Measurements from ENCODE around the gene FLNB.
"Not testable (repeated sequence)": the region's sequence is repeated elsewhere in the genome, so short reads cannot be mapped to it uniquely, and the experiment has no call there.

Gene FLNB

DNA sequence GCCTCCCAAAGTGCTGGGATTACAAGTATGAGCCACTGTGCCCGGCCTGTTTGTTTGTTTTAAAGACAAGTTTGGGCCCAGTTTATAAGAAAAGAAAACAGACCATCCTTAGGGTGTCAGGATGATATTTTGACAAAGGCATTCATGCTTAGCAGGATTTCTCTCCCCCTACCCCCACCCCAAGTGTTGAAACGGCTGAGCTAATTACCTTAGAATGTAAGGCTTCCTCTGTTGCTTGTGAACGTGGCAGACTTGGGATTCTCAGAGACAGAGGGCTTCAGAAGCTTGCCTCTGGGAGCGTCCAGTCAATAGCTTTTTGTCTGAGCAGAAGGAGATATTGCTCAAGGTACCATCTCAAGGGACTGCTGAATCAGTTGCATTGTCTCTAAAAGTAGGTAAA lies 24.0 kb downstream of the FLNB start:
- DNase-seq (ENCODE audit: low read depth, low spot score) = no peak

DNA sequence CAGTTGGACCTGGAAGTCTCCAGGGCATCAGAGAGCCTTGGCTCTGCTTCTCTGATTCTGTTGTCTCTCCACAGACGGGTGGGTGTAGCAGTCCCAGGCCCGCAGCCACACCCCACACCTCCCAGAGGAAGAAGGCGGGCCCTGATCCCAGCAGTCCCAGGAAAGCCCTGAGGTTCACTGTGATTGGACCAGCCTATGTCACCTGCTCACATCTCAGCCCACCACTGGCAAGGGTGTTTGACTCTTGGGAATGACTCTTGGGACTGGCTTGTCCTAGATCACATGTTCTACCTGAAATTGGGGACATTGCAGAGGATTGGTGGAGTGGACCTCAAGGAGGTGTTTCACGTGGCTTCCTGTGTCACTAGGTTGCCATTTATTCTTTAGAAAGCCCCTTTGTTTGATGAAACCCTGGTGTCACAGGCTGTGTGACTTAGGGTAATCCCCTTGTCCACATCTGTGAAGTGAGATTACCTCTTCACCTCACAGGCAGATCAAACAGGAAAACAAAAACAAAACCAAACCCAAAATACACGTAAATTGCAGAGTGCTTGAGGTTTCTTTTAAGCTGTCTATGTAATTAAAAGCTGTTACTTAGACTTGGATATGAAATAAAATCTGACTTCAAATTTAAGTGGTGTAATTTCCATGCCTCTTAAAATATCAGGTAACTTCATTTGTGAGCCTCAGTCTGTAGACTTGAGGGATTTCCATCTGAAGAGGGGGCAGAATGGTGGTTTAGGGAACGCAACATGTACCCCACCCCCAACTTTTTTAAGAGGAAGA lies 26.7 kb downstream of the FLNB start:
- DNase-seq (ENCODE audit: low read depth, low spot score) = no peak

DNA sequence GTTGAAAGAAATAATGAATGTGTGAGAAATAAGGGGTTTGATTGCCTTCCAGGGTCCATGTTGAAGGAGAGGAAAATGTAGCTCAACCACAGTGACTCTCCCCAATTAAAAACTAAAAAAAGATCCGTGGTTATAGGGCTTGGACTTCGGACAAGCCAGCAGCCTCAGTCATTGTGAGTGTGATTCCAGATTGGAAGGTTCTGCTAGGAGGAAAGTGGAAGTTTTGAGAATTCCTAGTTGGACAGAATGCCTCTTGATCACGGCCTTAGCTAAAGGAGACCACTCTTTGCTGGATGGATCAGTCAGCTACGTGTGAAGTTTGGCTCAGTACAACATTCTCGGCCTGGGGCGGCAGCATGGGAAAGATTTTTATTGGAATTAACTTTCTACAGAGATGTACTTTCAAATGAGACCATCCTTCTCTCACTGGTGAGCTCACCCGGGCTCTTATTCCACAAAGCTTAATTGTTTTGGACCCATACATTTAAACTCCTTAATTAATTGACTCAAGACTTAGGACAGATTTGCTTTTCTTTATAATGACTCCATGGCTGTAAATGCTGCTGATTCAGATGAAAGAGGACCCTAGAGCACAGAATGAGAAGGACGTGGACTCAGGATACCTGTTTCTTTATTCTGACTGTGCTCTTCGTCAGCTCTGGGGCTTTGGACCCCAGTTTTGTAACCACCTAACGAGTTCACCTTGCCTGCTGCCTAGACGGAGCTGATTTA lies 27.5 kb downstream of the FLNB start:
- no peak for DNase-seq (ENCODE audit: low read depth, low spot score)

DNA sequence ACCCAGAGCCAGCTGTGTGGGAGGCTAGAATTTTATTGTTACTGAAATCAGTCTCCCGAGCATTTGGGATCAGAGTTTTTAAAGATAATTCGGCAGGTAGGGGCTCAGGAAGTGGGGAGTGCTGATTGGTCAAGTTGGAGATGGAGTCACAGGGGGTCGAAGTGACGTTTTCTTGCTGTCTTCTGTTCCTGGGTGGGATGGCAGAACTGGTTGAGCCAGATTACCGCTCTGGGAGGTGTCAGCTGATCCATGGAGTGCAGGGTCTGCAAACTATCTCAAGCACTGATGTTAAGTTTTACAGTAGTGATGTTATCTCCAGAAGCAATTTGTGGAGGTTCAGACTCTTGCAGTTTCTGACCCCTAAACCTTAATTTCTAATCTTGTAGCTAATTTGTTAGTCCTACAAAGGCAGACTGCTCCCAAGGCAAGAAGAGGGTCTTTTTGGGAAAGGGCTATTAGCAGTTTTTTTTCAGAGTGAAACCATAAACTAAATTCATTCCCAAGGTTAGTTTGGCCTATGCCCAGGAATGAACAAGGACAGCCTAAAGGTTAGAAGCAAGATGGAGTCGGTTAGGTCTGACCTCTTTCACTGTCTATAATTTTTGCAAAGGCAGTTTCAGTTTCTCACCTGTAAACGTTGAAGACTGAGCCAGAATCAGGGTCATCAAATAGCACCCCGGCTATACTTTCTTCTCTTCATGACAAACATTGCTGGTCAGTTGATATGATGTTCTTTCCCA lies 28.2 kb downstream of the FLNB start:
- no peak for DNase-seq (ENCODE audit: low read depth, low spot score)

DNA sequence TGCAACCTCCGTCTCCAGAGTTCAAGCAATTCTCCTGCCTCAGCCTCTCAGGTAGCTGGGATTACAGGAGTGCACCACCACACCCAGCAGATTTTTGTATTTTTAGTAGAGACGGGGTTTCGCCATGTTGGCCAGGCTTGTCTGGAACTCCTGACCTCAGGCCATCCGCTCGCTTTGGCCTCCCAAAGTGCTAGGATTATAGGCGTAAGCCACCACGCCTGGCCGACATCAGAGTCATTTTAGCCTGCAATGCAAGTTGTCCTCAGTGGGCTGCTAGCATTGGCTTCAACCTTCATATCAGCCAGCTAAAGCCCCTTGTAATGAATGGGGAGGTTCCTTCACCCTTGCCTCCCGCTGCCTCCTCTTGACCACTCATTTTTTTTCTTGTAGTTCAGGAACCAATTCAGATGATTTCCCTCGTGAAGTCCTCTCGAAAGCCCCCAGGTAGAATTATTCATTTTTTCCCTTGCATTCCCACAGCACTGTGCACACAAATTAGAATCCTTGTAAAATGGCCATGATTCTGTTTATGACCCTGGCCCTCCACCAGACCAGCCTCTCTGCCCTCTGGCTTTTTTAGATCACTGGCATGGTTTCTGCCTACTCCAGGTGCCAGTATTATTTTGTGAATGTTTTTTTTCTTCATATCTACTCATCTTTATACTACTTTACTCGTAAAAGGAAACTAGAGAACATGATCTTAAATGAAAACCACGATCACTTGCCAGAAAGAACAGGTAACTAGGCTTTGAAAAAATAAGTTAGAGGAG lies 29.1 kb downstream of the FLNB start:
- no peak for DNase-seq (ENCODE audit: low read depth, low spot score)

DNA sequence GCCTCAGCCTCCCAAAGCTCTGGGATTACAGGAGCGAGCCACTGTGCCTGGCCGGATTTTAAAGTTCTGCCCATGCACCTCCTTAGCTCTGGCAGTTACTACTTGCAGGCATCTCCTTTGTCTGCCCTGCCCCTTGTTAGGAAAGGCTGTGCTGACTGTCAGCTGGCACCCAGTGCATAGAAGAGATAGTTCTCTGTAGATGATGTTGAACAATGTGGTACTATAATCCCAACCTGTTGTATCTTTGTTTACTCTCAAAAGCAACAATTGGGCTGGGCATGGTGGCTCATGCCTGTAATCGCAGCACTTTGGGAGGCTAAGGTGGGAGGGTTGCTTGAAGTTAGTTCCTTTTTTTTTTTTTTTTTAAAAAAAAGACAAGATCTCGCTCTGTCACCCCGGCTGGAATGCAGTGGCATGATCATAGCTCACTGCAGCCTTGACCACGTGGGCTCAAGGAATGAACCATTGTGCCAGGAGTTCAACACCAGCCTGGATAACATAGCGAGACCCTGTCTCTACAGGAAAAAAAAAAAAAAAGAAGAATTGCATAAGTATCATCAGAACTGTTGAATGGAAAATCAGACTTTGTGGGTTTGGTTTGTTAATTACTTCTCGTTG lies 30.6 kb downstream of the FLNB start:
- DNase-seq (ENCODE audit: low read depth, low spot score) = no peak

DNA sequence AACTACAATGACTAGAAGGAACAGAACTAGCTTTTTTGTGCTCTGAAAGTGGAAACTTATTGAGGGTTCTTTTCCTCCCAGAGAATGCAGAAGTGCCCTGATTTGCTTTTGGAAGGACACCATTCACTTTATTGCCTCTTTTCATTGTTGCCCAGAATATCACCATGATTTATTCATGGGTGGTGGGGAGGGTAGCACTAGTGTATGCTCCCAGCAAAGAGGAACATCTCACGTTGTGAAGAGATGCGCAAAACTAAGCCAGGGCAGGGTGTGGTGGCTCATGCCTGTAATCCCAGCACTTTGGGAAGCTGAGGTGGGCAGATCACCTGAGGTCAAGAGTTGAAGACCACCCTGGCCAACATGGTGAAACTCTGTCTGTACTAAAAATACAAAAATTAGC lies 31.4 kb downstream of the FLNB start:
- no peak for DNase-seq (ENCODE audit: low read depth, low spot score)

DNA sequence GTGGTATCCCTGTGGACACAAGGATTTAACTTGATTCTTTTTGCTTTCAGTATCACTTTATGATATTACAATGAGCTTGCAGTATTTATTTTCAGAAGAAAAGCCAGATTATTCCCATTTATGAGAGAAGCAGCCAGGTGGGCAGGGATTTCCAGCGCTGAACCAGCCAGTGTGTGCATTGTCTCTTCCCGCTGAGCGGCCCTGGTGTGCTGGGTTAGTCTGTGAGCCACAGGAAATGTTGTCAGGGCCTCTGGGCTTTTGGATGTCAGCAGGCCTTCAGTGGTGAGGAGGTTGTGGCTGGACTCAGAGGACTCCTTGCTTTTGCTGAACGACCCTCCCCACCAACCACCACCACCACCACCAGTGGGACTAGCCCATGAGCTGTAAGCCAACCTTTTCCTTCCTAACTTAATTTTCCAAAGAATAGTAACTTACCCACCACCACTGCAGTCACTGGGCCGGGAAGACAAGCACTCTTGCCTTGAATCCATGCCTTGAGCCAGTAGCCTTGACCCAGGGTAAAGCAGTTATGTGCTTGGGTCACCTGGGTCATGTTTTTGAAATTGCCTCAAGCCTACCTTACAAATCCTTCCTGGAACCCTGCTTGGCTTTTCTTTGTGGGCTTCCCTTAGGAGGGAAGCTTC lies 33.1 kb downstream of the FLNB start:
- no peak for DNase-seq (ENCODE audit: low read depth, low spot score)

DNA sequence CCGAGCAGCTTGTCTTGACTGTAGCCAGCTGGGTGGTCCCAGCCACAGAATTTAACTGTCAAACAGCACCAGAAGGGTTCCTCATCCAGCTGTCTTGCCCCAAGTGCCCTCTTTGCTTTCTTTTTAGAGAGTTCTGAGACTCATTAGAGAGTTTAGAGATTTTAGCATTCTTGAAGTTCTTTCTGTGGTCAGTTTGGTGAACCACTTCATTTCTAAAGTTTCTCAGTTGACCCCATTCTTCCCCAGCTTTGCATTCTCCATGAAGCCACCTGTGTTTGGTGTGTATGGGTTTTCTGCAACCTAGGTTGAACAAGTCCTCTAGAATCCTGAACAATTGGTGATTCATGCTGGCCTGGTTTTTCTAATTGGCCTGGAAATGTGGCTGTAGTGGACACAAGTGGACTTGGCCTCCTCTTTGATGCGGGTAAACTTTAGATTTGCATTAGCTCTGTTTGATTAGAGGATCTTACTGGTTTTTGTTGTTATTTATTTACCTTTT lies 33.7 kb downstream of the FLNB start:
- DNase-seq (ENCODE audit: low read depth, low spot score) = no peak

DNA sequence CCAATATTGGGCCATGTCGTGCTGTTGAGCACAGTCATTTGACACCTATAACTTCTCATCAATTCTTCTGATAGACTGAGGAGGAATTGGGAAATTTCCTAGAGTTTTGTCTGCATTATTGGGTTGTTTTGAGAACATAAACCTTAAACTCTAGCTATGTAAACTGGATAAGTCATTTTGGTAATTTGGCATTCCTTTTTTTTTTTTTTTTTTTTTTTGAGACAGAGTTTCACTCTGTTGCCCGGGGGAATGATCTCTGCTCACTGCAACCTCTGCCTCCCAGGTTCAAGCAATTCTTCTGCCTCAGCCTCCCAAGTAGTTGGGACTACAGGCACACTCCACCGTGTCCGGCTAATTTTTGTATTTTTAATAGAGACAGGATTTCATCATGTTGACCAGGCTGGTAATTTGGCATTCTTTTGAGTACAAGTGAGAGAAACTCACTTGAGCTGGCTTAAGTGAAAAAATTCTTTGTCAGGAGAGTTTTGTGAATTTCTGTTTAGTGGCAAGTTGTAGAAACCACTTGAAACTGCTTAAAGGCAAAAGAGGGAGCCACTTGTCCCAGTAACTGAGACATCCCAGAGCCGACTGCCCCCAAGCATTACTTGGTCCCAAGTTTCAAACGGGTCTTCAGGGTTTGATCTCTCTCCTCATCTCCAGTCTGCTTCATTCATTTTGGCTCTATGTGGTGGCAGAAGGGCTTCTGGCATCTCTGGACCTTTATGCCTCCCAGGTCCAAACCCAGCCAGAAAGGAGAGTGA lies 34.9 kb downstream of the FLNB start:
- no peak for DNase-seq (ENCODE audit: low read depth, low spot score)

DNA sequence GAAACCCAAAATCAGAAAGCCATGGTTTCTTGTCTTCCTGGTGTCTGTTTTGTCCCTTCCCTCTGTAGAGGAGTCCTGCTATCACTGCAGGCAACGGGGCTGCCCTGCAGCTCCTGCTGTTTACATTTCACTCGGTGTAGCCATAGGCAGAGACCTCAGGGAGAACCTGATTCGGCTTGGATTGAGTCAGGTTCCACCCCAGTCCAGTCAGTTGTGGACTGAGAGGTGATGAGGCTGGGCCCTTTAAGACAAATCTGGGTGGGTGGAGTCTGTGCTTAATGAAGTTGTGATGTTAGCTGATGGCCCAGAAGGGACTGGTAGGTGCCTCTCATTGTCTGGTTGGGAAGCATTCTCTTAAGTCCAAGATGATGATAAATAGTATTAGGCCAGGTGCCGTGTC lies 35.7 kb downstream of the FLNB start:
- DNase-seq (ENCODE audit: low read depth, low spot score) = no peak

DNA sequence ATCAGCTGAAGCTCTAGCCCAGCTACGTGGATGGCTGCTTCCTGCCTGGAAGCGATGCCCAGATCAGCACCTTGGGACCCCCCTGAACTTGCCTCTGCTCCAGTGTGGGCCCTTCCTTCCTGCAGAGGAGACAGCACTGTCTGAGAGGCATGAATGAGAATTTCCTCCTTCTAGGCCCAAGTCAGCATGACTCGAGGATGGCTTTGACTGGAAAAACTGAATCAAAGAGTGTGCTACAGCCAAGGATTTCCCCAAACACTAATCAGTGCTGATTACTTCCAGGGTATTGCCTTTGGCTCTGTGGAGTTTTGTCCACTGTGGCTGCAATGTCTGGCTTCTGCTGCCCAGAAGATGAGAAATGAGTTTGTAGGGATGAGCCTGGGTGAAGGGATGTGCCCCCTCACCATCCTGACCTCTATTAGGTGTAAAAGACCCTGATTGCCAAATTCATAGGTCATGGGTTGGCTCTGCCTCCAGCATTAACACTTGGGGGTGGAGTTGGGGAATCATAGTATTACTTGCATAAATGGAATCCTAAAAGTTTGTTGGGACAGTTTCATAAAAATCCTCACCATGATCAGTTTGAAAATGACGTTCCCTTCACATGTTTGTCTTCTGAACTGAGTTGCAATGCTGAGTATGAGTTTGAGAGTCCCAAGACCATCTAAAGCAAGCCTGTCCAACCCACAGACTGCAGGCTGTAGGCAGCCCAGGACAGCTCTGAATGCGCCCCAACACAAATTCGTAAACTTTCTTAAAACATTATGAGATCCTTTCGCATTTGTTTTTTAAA lies 36.7 kb downstream of the FLNB start:
- no peak for DNase-seq (ENCODE audit: low read depth, low spot score)

DNA sequence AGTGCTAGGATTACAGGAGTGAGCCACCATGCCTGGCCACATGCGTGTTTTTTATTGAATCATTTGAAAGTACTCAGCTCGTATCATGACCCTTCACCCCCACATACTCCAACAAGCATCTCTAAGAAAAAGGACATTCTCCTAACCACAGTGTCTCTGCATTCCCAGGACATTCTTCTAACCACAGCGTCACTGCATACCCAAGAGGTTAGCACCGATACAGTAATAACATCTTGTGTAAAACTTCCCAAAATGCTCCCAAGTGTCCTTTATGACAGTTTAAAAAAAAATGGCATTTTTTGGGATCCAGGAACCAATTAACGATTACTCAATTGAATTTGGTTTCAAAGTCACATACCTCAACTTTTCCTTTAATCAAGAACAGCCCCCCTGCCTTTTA lies 39.6 kb downstream of the FLNB start:
- DNase-seq (ENCODE audit: low read depth, low spot score) = no peak

DNA sequence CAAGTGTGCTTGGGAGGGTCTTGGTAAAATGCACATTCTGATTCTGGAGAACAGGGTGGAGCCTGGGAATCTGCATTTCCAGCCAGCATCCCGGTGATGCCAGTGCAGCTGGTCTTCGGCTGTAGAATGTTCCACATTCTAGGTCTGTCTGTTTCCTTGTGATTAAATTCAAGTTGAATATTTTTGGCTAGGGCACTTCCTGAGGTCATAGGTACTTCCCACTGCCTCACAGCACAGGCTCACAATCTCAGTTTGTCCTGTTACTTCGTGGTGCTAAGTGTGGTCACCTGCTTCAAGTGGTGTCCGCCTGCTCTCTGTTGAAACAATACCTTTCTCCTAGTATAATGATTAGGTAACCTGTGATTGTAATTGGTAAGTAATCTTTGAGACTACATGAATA lies 40.1 kb downstream of the FLNB start:
- DNase-seq (ENCODE audit: low read depth, low spot score) = no peak

DNA sequence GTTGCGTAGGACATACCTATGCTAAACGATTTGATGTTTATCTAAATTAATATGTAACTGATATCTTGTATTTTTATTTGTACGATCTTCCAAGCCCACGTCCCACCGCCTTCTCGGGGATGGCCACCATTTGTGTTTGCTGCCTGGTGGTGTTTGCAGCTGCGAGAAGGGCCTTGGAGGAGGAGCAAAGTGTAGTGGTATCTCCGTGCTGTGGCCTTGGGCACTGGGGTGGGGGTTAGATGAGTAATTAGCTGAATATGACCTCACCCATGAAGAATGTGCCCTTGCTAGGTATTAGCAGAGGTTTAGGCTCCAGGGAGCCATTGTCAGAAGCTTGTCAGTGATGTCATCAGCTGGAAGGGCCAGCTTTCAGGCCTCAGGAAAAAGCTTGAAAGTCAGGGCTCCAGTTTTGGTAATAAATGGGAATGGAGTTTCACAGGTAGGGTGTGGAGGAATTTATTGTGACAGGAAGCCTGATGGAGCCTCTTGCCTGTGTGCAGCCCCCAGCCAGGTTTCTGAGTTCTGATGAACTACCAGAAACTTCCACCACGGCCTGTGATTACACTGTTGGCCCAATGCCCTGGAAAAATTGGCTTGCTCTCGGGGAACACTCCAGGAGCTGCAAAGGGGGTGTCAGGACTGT lies 41.0 kb downstream of the FLNB start:
- peak; percentile 97 for DNase-seq (ENCODE audit: low read depth, low spot score)

DNA sequence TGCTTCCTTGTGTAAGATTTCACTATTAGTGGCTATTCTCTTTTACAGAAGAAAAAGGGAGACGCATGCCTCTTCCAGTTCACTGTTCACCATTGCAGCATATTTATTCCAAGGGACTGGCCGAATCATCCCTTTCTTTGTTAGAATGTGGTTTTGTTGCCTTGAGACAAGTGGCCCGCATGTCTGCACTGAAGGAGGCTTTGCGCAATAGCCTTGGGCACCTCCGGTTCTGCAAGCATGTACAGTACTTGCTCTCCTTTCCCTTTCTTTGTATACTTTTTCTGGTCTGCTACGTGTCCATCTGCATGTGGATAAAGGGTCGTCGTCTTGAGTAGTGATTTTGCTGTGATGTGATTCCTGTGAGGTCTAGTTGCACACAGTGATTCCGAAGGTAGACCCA lies 43.0 kb downstream of the FLNB start:
- DNase-seq (ENCODE audit: low read depth, low spot score) = no peak

DNA sequence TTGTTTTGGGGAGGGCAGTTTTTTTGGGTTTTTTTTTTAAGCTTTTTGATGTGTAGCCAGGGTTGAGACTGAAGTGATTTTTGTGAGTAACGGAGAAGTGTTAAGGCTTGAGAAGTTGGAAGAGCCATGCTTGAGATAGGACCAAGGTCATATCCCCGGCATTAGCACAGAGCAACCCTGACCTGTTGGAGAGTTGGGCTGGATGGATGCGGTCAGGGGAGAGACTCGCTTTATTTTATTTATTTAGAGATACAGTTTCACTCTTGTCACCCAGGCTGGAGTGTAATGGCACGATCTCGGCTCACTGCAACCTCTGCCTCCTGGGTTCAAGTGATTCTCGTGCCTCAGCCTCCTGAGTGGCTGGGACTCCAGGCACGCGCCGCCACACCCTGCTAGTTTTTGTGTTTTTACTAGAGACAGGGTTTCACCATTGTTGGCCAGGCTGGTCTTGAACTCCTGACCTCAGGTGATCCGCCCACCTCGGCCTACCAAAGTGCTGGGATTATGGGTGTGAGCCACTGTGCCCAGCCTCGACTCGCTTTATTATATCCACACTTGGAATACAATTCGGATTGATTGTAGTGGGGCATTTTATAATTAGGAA lies 43.5 kb downstream of the FLNB start:
- not testable (repeated sequence) for DNase-seq (ENCODE audit: low read depth, low spot score)

Data from iPS DF 19.7 (cell line).